HepG2 (cell line): Measurements from ENCODE around the gene WDR82. TPM values are rescaled to one million over a fixed set of nuclear protein-coding genes. Genes with fewer than 3 reads are reported as not detected.

Experiments used
- ATAC-seq: fragments of 200-7000 bp; cut with Tn5 transposase; 3 replicates; pipeline ENCODE4 v1.9.1; 2020; ENCODE audit warnings: mild to moderate bottlenecking, moderate library complexity
- BruUV-seq: library from RNA; stranded (reverse); fragments of 400-500 nt; replicated peaks from 2 replicates; lab custom pipeline; 2021; lab: Mats Ljungman, UMichigan
- CTCF ChIA-PET: fragments of 300-600 bp; formaldehyde crosslinking; extraction: SDS; loops from one replicate; lab custom pipeline; 2021; ENCODE audit warnings: low total read pairs, inconsistent platforms, low intra/inter-chr PET ratio; lab: Yijun Ruan, JAX
- POLR2A ChIA-PET: fragments of 350-600 bp; sonication (Branson Sonifier 250); formaldehyde crosslinking; loops from one replicate; lab custom pipeline; 2020; ENCODE audit warnings: antibody characterized with exemption, inconsistent platforms; lab: Yijun Ruan, JAX
- DNase-seq: peaks from one replicate; pipeline ENCODE4 v3.0.0-alpha.2; 2015; ENCODE audit warnings: low spot score
- FAIRE-seq: peaks from 3 replicates; lab custom pipeline; 2011; peaks lifted over from hg19 to GRCh38; lab: Jason Lieb, UNC
- H2AFZ ChIP-seq: one replicate; pipeline ENCODE4 v1.6.1; 2011; ENCODE audit warnings: low read length, inconsistent platforms
- H3K27ac ChIP-seq: fragments of 300-600 bp; 3 replicates; pipeline ENCODE4 v1.8.0; 2011; ENCODE audit warnings: mixed run types, mild to moderate bottlenecking, mixed read lengths, low read length, inconsistent platforms; ENCODE audit not compliant: insufficient read depth; ENCODE audit errors: extremely low read length
- H3K27me3 ChIP-seq, 2 experiments: fragments of 200-600 bp in 1 of 2; 2 replicates in 1 of 2; 3 replicates in 1 of 2; pipeline versions ENCODE4 v1.6.0 to v1.8.0; 2011; ENCODE audit warnings: low read length in 2 of 2, mild to moderate bottlenecking in 2 of 2, moderate library complexity in 2 of 2, inconsistent platforms in 1 of 2; ENCODE audit not compliant: insufficient read depth in 2 of 2, control insufficient read depth in 1 of 2
- H3K36me3 ChIP-seq, 2 experiments: fragments of 200-600 bp in 1 of 2; replicated peaks in 1 of 2; 2 replicates in 1 of 2; 3 replicates in 1 of 2; pipeline versions ENCODE4 v1.5.1 to v1.8.0; 2011; ENCODE audit warnings: low read length in 2 of 2, inconsistent platforms in 1 of 2; ENCODE audit not compliant: insufficient read depth in 2 of 2, control insufficient read depth in 1 of 2
- H3K4me1 ChIP-seq: 2 replicates; pipeline ENCODE4 v1.5.1; 2012; ENCODE audit warnings: low read length, inconsistent platforms; ENCODE audit not compliant: insufficient read depth
- H3K4me2 ChIP-seq: 2 replicates; pipeline ENCODE4 v1.6.0; 2011; ENCODE audit warnings: low read depth, low read length, inconsistent platforms
- H3K4me3 ChIP-seq, 3 experiments: fragments of 200-600 bp in 1 of 3; sonication (generic), shearing (Covaris generic) in 1 of 3; replicated peaks in 1 of 3; 2 replicates each; pipeline ENCODE4 v1.5.1; 2011 to 2016; ENCODE audit warnings: low read length in 3 of 3, inconsistent platforms in 2 of 3, low read depth in 2 of 3, mild to moderate bottlenecking in 2 of 3, control low read depth in 1 of 3, mixed read lengths in 1 of 3; ENCODE audit not compliant: insufficient read depth in 1 of 3
- H3K79me2 ChIP-seq: one replicate; pipeline ENCODE4 v1.6.1; 2011; ENCODE audit warnings: low read length, inconsistent platforms; ENCODE audit not compliant: insufficient read depth
- H3K9ac ChIP-seq: 2 replicates; pipeline ENCODE4 v1.6.0; 2011; ENCODE audit warnings: mild to moderate bottlenecking, low read depth, low read length, inconsistent platforms; ENCODE audit not compliant: insufficient read depth
- H3K9me3 ChIP-seq: 2 replicates; pipeline ENCODE4 v1.5.1; 2012; ENCODE audit warnings: mild to moderate bottlenecking, low read length
- H4K20me1 ChIP-seq: 2 replicates; pipeline ENCODE4 v1.6.0; 2011; ENCODE audit warnings: inconsistent platforms, mild to moderate bottlenecking, low read length, moderate library complexity; ENCODE audit not compliant: insufficient read depth
- CEBPG ChIP-seq: IDR thresholded peaks from 2 replicates; pipeline ENCODE4 v1.6.1; 2016
- JARID2 ChIP-seq: sonication (generic); formaldehyde crosslinking; IDR thresholded peaks from 2 replicates; pipeline ENCODE4 v1.8.1; 2023; ENCODE audit warnings: missing genetic modification reagents, inconsistent platforms; ENCODE audit not compliant: insufficient replicate concordance
- RBFOX2 ChIP-seq: fragments of 200-400 bp; formaldehyde crosslinking; IDR thresholded peaks from 2 replicates; pipeline ENCODE4 v1.6.1; 2017; ENCODE audit warnings: low read depth, mild to moderate bottlenecking, low read length
- STAG1 ChIP-seq: sonication (generic); formaldehyde crosslinking; IDR thresholded peaks from 2 replicates; pipeline ENCODE4 v1.4.0; 2020; ENCODE audit warnings: missing genetic modification reagents
- ZBTB38 ChIP-seq: sonication (generic); formaldehyde crosslinking; IDR thresholded peaks from 2 replicates; pipeline ENCODE4 v1.5.1; 2020; ENCODE audit warnings: mild to moderate bottlenecking, missing genetic modification reagents
- ZBTB7A ChIP-seq: sonication (generic); formaldehyde crosslinking; IDR thresholded peaks from 2 replicates; pipeline ENCODE4 v1.8.0; 2022; ENCODE audit warnings: mild to moderate bottlenecking, missing genetic modification reagents
- WGBS: methylation state at CpG from one replicate; pipeline ENCODE4 v1.1.6; 2017; ENCODE audit warnings: low lambda C conversion rate; 5-methylcytosine and 5-hydroxymethylcytosine counted together
- in situ Hi-C: cut with HindIII; loops from 2 replicates; pipeline ENCODE4 v1.10.0; 2017; ENCODE audit warnings: low pct_unique_long_range_greater_than_20kb; ENCODE audit not compliant: extremely low pct_ligation_motif_present
- intact Hi-C: fragments of 100-400 bp; cut with micrococcal nuclease; formaldehyde crosslinking; loops from one replicate; pipeline ENCODE4 v1.10.0; 2022; ENCODE audit not compliant: unreplicated experiment
- polyA plus RNA-seq, 8 experiments: library from polyadenylated mRNA; depleted of rRNA in 3 of 8; stranded (reverse) in 7 of 8; unstranded in 1 of 8; fragments of >200 nt; fragmentation: Illumina TruSeq in 4 of 8; extraction: Trizol in 4 of 8; gene quantifications; 2 replicates each; pipeline versions ENCODE4 v1.2.1 to v1.2.3, GENCODE V29; 2011 to 2016; ENCODE audit warnings: low read depth in 4 of 8, missing spikeins in 1 of 8, mixed read lengths in 1 of 8; ENCODE audit not compliant: insufficient read depth in 1 of 8
- total RNA-seq, 5 experiments: library from RNA; depleted of rRNA; stranded (reverse); fragments of >200 nt; fragmentation: Illumina TruSeq; extraction: Trizol; gene quantifications; 2 replicates each; pipeline ENCODE4 v1.2.3, GENCODE V29; 2016; ENCODE audit warnings: low read depth in 1 of 5
- TF ChIP-seq, protein P1 (sequence below): sonication (generic); formaldehyde crosslinking; IDR thresholded peaks from 2 replicates; pipeline ENCODE4 v1.5.0; 2020; ENCODE audit warnings: mild to moderate bottlenecking, missing genetic modification reagents, moderate library complexity

WDR82 gene
- total and polyA plus RNA-seq, 2 of the 13 experiments (the other 11 are each of a cell fraction or from before 2014, with no cell fraction given): 39.1 to 59.5 TPM

- Histone ChIP-seq H3K27ac (no peak overlapping the region), H4K20me1 (peaks cover 25% of the 10 kb centered on the region), H3K9me3 (no peaks in the 10 kb centered on the region), H3K4me2 (no peak overlapping the region), H3K4me1 (peaks cover 22% of the 10 kb centered on the region), H3K9ac (no peak overlapping the region), H3K36me3 (peaks cover 21 to 49% of the 10 kb centered on the region in 2 experiments), H3K79me2 (peaks cover 19% of the 10 kb centered on the region), H3K27me3 (no peaks in the 10 kb centered on the region), H3K4me3 (no peak overlapping the region), H2AFZ (no peak overlapping the region)
- intact Hi-C loops (no loop called here), in situ Hi-C loops (no loop called here)
- CTCF ChIA-PET: interaction anchor here (1.1 kb wide), 1 partner anchor 33 kb away, joined by 3 read pairs; no protein-coding TSS in a partner anchor
- ATAC-seq (no peak), DNase-seq (no peak), FAIRE-seq (no peak)
- TF ChIP-seq ZBTB38 (CRISPR knock-in tag) (peak; percentile 84), RBFOX2 (peak; percentile 0; the same call in 1 of the 2 replicates), JARID2 (CRISPR knock-in tag) (no peak), CEBPG (CRISPR knock-in tag) (no peak), STAG1 (CRISPR knock-in tag) (peak; percentile 41; the same call in 1 of the 2 replicates), ZBTB7A (CRISPR knock-in tag) (no peak)
- TF ChIP-seq, protein P1, sequence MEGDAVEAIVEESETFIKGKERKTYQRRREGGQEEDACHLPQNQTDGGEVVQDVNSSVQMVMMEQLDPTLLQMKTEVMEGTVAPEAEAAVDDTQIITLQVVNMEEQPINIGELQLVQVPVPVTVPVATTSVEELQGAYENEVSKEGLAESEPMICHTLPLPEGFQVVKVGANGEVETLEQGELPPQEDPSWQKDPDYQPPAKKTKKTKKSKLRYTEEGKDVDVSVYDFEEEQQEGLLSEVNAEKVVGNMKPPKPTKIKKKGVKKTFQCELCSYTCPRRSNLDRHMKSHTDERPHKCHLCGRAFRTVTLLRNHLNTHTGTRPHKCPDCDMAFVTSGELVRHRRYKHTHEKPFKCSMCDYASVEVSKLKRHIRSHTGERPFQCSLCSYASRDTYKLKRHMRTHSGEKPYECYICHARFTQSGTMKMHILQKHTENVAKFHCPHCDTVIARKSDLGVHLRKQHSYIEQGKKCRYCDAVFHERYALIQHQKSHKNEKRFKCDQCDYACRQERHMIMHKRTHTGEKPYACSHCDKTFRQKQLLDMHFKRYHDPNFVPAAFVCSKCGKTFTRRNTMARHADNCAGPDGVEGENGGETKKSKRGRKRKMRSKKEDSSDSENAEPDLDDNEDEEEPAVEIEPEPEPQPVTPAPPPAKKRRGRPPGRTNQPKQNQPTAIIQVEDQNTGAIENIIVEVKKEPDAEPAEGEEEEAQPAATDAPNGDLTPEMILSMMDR (CRISPR knock-in tag): peak; percentile 44; the same call in 1 of the 2 replicates
- WGBS: 97% methylated on average over 7 of the region's 28 CpGs
- POLR2A ChIA-PET: interaction anchor here (2.2 kb wide), 1 partner anchor 57 kb away, joined by 7 read pairs; no protein-coding TSS in a partner anchor
- BruUV-seq: no TSS peak
These were observed 46.0 kb downstream of the WDR82 start for GRCh38 chr3:52232279-52233107.
